HG02938 (cell line): Measurements from ENCODE around the gene HID1.

Source experiments
- ATAC-seq: cut with Tn5 transposase; IDR thresholded peaks from one replicate; pipeline ENCODE4 v1.9.1; 2021; ENCODE audit warnings: mild to moderate bottlenecking, moderate library complexity; ENCODE audit not compliant: unreplicated experiment

HID1 gene

DNA sequence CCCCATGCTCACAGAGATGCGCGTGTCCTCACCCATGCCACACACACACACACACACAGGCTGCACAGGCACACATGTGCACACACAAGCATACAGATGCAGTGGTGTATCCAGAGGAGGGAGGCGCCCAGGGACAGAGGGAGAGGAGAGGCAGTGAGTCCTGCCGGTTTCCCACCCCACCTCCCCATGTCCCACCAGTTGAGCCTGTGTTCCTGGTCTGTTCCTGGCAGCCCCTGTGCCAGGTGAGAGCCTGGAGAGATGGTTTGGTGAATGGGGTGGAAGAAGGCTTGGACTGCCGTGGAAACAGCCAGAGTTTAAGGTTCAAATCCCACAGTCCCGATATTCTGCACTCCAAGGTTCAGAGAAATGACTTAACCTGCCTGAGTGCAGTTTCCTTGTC lies 68.9 kb downstream of the HID1 start:
- ATAC-seq, result no peak

DNA sequence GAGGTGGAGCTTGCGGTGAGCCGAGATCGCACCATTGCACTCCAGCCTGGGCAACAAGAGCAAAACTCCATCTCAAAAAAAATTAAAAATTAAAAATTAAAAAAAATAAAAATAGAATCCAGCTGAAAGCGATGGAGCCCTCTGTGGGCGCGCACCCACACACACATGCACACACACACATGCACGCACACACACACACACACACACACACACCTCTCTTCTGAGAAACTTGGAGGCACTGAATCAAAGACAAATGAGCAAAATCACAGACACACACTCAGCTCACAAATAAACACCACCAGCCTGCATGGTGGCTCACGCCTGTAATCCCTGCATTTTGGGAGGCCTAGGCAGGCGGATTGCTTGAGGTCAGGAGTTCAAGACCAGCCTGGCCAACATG lies 69.5 kb downstream of the HID1 start:
- no peak for ATAC-seq

DNA sequence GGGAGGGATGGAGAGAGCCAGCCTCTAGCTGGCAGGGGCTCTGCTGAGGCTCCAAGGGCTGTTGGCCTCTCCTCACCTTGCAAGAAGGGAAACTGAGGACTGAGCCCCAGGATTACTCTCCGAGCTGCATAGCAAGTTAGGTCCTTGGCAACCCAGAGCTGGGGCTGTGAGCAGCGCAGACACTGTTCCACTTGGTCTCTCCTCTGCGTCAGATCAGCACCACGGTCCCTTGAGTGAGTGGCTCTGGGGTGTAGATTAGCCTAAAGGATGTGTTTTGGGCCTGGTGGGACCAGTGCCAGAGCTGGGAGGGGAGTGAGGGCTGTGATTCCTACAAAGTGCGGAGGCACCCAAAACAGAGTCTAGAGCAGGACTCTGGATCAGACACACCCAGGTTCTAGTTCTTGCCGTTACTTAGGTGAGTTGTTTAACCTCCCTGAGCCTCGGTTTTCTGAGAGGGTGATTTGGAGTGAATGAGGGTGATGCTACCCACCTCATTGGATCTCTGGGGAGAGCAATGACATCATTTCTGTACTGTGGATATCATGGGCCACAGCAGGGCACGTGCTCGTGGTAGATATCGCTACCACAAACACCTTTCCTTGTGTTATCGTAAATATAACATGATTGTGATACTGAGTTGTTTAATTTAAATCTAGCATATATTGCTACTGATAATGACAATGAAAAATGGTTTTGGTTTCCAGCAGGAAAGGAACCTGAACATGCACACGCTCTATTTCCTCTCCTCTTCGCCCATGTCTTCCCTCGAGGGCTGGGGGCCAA lies 71.0 kb downstream of the HID1 start:
- ATAC-seq, result no peak
